T-helper 22 cell (primary cell): ENCODE measurements around the gene GSK3B.
"Not testable (repeated sequence)": the region's sequence is repeated elsewhere in the genome, so short reads cannot be mapped to it uniquely, and the experiment has no call there.

ENCODE experiments used
- DNase-seq: peaks from one replicate; pipeline ENCODE4 v3.0.0-alpha.2; 2020; ENCODE audit warnings: low read depth

The GSK3B gene

GRCh38 chr3:119934249-119934648 lies 160.0 kb downstream of the GSK3B start:
- DNase-seq: no peak

- DNase-seq: no peak
Measured at GRCh38 chr3:119933207-119933606, 161.0 kb downstream of the GSK3B start.

GRCh38 chr3:119930286-119930685 lies 164.0 kb downstream of the GSK3B start:
- no peak for DNase-seq

GRCh38 chr3:119927190-119927589 lies 167.1 kb downstream of the GSK3B start:
- DNase-seq: no peak

- DNase-seq: no peak
Measured at GRCh38 chr3:119924111-119925094, 169.8 kb downstream of the GSK3B start.

GRCh38 chr3:119918992-119919933 lies 175.0 kb downstream of the GSK3B start:
- DNase-seq: no peak

- DNase-seq: no peak
Measured at GRCh38 chr3:119913021-119913420, 181.2 kb downstream of the GSK3B start.

- DNase-seq: no peak
Measured at GRCh38 chr3:119912220-119912619, 182.0 kb downstream of the GSK3B start.

GRCh38 chr3:119911748-119912147 lies 182.5 kb downstream of the GSK3B start:
- DNase-seq: no peak

GRCh38 chr3:119902061-119902460 lies 192.2 kb downstream of the GSK3B start:
- DNase-seq: no peak

GRCh38 chr3:119901148-119901547 lies 193.1 kb downstream of the GSK3B start:
- no peak for DNase-seq

GRCh38 chr3:119899192-119899511 lies 195.1 kb downstream of the GSK3B start:
- DNase-seq: no peak

GRCh38 chr3:119898478-119899191 lies 195.6 kb downstream of the GSK3B start:
- DNase-seq: no peak

GRCh38 chr3:119894195-119894594 lies 200.1 kb downstream of the GSK3B start:
- DNase-seq: no peak

- DNase-seq: no peak
Measured at GRCh38 chr3:119893769-119894168, 200.5 kb downstream of the GSK3B start.

GRCh38 chr3:119891944-119892721 lies 202.1 kb downstream of the GSK3B start:
- DNase-seq: peak; percentile 1

- DNase-seq: not testable (repeated sequence)
Measured at GRCh38 chr3:119888681-119889080, 205.6 kb downstream of the GSK3B start.

- DNase-seq: no peak
Measured at GRCh38 chr3:119885746-119886530, 208.3 kb downstream of the GSK3B start.

GRCh38 chr3:119884161-119884557 lies 210.1 kb downstream of the GSK3B start:
- no peak for DNase-seq

- no peak for DNase-seq
Measured at GRCh38 chr3:119883461-119884160, 210.6 kb downstream of the GSK3B start.
